Endothelial cell of umbilical vein (primary cell): Measurements from ENCODE around the gene COPZ2.
"Not testable (repeated sequence)": the region's sequence is repeated elsewhere in the genome, so short reads cannot be mapped to it uniquely, and the experiment has no call there.

ENCODE experiments used
- EZH2 ChIP-seq: IDR thresholded peaks from 2 replicates; pipeline ENCODE4 v1.6.1; 2012; ENCODE audit warnings: borderline replicate concordance, low read depth, mild to moderate bottlenecking, moderate library complexity, low read length, inconsistent platforms; ENCODE audit not compliant: severe bottlenecking
- MAX ChIP-seq: IDR thresholded peaks from 2 replicates; pipeline ENCODE4 v1.6.1; 2011; ENCODE audit not compliant: insufficient read depth, insufficient read length
- MYC ChIP-seq: IDR thresholded peaks from one replicate; pipeline ENCODE4 v1.6.1; 2011; ENCODE audit warnings: mild to moderate bottlenecking, low read depth, low read length
- POLR2A ChIP-seq: IDR thresholded peaks from 2 replicates; pipeline ENCODE4 v1.6.1; 2012; ENCODE audit warnings: low read depth, mild to moderate bottlenecking, control low read depth, low read length
- POLR2AphosphoS5 ChIP-seq: IDR thresholded peaks from 2 replicates; pipeline ENCODE4 v1.6.1; 2012; ENCODE audit warnings: low read depth, mild to moderate bottlenecking, control low read depth, low read length, moderate library complexity; ENCODE audit not compliant: insufficient read depth
- TF ChIP-seq, protein P1 (sequence below), 2 donors: IDR thresholded peaks; 1 replicate in 1 of 2; 2 replicates in 1 of 2; pipeline ENCODE4 v1.5.1; 2011; ENCODE audit warnings: low read length in 2 of 2, mild to moderate bottlenecking in 2 of 2, moderate library complexity in 2 of 2, control low read depth in 1 of 2, inconsistent platforms in 1 of 2, low read depth in 1 of 2; ENCODE audit not compliant: insufficient read depth in 1 of 2; ENCODE audit errors: extremely low read depth in 1 of 2

DNA sequence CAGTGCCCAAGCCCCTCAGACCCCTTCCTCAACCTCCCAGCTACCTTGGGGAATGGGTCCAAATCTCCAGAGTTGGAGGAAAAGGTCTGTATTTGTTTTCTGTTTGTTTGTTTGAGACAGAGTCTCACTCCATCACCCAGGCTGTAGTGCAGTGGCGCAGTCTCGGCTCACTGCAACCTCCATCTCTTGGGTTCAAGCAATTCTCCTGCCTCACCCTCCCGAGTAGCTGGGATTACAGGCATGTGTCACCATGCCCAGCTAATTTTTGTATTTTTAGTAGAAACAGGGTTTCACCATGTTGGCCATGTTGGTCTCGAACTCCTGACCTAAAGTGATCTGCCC, 19.8 kb downstream of the COPZ2 start:
- TF ChIP-seq, protein P1, sequence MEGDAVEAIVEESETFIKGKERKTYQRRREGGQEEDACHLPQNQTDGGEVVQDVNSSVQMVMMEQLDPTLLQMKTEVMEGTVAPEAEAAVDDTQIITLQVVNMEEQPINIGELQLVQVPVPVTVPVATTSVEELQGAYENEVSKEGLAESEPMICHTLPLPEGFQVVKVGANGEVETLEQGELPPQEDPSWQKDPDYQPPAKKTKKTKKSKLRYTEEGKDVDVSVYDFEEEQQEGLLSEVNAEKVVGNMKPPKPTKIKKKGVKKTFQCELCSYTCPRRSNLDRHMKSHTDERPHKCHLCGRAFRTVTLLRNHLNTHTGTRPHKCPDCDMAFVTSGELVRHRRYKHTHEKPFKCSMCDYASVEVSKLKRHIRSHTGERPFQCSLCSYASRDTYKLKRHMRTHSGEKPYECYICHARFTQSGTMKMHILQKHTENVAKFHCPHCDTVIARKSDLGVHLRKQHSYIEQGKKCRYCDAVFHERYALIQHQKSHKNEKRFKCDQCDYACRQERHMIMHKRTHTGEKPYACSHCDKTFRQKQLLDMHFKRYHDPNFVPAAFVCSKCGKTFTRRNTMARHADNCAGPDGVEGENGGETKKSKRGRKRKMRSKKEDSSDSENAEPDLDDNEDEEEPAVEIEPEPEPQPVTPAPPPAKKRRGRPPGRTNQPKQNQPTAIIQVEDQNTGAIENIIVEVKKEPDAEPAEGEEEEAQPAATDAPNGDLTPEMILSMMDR (IDR thresholded peaks at IDR 0.05; ENCODE audit: extremely low read depth in 1 of 2, insufficient read depth in 1 of 2, low read depth in 1 of 2, low read length in 2 of 2) = not testable (repeated sequence)
- not testable (repeated sequence) for TF ChIP-seq MAX, EZH2, MYC, POLR2AphosphoS5, POLR2A
